ENCODE measurements around the gene RNF128. TPM values are rescaled to one million over a fixed set of nuclear protein-coding genes. Genes with fewer than 3 reads are reported as not detected.

The RNF128 gene
- polyA plus RNA-seq, 3 donors, result 10.8 to 12.7 (median 12.0) TPM

Other genes with a start within 250 kb of the RNF128 start
- 1 to 10 TPM; 4.8 to 5.8 (median 5.5) TPM for gene RADX, start 114.7 kb upstream of the RNF128 start, polyA plus RNA-seq (ENCODE audit: insufficient read length in 3 of 3)
- gene TBC1D8B, start 76.0 kb downstream of the RNF128 start, polyA plus RNA-seq (ENCODE audit: insufficient read length in 3 of 3), result 1 to 10 TPM; 3.9 to 5.9 (median 4.7) TPM
- 1 to 10 TPM; 2.6 to 4.0 (median 2.8) TPM for gene RIPPLY1, start 176.6 kb downstream of the RNF128 start, polyA plus RNA-seq (ENCODE audit: insufficient read length in 3 of 3)
- 10 to 100 TPM; 66.9 to 81.2 (median 71.6) TPM for gene CLDN2, start 193.7 kb downstream of the RNF128 start, polyA plus RNA-seq (ENCODE audit: insufficient read length in 3 of 3)

Measured in renal pelvis (tissue), 3 donors.